HG03108 (cell line): ENCODE measurements around the gene ADIPOQ.
"Not testable (repeated sequence)": the region's sequence is repeated elsewhere in the genome, so short reads cannot be mapped to it uniquely, and the experiment has no call there.

ENCODE experiments used
- ATAC-seq: cut with Tn5 transposase; IDR thresholded peaks from one replicate; pipeline ENCODE4 v1.9.1; 2021; ENCODE audit warnings: moderate library complexity; ENCODE audit not compliant: unreplicated experiment

Gene ADIPOQ

DNA sequence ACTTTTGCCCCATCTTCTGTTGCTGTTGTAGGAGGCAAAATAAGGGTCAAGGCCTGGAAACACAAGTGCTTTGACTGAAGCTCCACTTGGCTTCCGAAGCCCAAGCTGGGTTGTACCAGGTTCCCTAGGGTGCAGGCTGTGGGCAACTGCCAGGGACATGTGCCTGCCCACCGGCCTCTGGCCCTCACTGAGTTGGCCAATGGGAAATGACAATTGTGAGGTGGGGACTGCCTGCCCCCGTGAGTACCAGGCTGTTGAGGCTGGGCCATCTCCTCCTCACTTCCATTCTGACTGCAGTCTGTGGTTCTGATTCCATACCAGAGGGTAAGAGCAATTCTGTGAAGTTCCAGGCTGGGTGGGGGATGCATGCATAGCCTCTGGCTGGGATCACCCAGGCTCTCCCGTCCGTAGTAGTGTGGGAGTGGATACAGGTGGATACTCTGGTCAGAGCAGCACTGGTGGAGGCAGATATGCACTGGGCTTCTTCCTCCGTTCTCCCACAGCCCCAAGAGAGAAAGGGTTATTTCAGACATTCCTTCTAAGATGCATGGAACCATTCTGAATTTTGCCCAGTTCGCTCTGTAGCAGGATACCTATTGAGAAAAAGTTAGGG, at the start of gene ADIPOQ:
Gene ADIPOQ (plus strand): TSS at position 285 of the 613 bp plus-strand sequence. CDS start 10,349 bp downstream, outside the sequence.
- no peak for ATAC-seq

- ATAC-seq: no peak
Observed at GRCh38 chr3:186798239-186798874, 44.2 kb upstream of the ADIPOQ start.

DNA sequence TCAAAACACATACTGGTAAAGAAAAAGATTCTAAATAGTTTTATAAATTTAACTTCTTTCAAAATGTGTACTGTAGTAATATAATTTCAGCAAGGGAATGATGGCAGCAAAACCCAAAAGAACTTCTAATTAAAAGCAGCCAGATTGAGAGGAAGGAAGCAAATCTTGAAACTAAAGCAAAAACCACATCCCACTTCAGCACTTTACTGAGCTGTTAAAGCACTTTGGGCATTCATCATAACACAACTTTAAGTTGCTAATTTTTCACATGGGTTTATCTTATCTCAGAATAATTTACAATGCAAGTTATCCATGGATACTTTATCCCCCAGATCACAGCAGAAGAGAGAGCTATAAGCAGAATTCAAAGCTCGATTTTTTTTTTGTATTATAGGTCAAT, 42.2 kb upstream of the ADIPOQ start:
- ATAC-seq: no peak

GRCh38 chr3:186802701-186803100, 39.8 kb upstream of the ADIPOQ start:
- ATAC-seq: no peak

DNA sequence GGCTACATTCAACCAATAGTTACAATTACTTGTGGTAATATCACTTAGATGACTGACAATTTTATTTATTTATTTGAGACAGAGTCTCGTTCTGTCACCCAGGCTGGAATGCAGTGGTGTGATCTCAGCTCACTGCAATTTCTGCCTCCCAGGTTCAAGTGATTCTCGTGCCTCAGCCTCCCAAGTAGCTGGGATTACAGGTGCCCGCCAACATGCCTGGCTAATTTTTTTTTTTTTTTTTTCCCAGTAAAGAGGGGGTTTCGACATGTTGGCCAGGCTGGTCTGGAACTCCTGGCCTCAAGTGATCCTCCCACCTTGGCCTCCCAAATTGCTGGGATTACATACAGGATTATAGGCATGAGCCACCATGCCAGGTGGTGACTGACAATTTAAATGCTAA, 39.1 kb upstream of the ADIPOQ start:
- ATAC-seq: not testable (repeated sequence)

DNA sequence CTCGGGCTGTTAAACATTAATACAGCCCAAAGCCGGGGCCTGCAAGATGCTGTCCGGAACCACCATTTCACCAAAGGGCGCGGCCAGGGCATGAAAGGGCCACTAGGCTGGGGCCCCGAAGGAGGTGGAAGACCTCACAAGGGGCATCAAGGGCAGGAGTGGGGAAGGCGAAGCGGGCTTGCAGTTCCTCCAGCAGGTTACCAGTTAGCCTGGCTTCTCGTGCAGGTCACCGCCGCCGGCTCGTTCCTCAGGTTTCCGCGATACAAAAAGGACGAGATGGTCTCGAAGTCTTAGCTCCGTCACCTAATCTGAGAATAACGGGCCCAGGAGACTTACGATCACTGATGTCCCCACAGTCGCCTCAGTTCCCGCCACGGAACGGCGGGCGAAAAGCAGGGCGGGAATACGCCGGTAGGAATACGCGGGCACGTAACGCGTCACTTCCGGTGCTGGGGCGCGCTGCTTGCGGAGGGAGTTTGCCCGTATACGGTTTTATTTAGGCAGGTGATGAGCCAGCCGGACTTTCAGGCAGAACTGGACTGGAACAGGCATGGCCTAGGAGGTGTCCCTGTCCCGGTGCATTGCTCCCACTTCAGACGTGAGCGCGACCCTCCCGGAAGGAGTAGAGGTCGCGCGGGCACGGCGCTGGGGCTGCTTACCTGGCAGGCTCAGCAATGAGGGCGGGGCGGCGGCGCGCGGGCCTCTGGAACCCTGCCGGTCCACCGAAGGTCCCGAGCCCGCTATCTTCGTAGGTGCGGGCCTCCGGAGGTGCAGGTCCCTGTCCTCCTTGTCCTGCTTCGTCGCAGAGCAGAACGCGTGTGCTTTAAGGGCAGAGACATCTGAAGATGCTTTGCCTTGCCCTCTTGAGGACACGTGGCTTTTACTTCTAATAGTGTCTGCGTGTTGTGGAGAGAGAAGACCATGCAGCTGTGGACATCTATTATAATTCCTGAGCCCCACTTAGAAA, 36.1 kb upstream of the ADIPOQ start, which contains the start of gene RFC4:
Gene RFC4 (minus strand): TSS at position 394 of the 967 bp plus-strand sequence. CDS start 1,769 bp downstream, outside the sequence.
- peak; percentile 88 for ATAC-seq

DNA sequence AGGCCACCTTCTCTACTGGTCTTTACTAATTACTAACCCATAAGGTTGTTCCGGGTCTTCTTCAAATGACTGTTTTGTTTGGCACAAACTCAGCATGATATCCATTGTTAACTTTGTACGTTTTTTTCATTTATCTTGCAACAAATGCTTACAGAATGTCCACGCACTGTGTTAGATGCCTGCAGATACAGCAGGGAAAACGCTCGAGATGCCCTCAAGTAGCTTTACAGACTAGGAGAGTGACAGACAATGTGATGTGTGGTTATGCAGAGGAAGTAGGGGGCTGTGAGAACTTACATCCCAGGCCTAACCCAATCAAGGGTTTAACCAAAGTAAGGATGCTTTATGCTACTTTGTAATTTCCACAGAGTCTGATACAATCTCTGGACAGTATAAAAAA, 35.3 kb upstream of the ADIPOQ start:
- no peak for ATAC-seq

- ATAC-seq: no peak
Observed at GRCh38 chr3:186810336-186810996, 32.0 kb upstream of the ADIPOQ start.

DNA sequence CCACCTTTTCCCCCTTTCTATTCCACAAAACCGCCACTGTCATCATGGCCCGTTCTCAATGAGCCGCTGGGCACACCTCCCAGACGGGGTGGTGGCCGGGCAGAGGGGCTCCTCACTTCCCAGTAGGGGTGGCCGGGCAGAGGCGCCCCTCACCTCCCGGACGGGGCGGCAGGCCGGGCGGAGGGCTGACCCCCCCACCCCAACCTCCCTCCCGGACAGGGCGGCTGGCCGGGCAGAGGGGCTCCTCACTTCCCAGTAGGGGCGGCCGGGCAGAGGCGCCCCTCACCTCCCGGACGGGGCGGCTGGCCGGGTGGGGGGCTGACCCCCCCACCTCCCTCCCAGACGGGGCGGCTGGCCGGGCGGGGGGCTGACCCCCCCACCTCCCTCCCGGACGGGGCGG, 31.2 kb upstream of the ADIPOQ start:
- ATAC-seq: not testable (repeated sequence)

GRCh38 chr3:186814100-186814499, 28.4 kb upstream of the ADIPOQ start:
- ATAC-seq: no peak

GRCh38 chr3:186815435-186815834, 27.1 kb upstream of the ADIPOQ start:
- no peak for ATAC-seq

GRCh38 chr3:186818516-186818915, 24.0 kb upstream of the ADIPOQ start:
- ATAC-seq: no peak

DNA sequence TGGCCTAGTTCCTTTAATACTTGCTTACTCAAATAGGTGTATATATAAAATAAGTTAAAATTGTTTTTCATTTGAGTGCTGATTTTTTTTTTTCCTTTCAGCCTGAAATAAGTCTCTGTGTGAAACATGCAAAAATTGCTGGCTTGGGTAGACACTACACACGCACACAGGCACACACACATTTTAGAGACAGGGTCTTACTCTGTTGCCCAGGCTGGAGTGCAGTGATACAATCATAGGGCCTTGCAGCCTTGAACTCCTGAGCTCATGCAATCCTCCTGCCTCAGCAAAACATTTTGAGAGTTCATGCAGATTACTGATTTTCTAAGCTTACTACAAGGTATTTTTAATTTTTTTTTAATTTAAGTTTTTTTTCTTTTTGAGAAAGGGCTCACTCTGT, 23.6 kb upstream of the ADIPOQ start:
- no peak for ATAC-seq

- ATAC-seq: no peak
Observed at GRCh38 chr3:186821429-186822387, 20.8 kb upstream of the ADIPOQ start.

DNA sequence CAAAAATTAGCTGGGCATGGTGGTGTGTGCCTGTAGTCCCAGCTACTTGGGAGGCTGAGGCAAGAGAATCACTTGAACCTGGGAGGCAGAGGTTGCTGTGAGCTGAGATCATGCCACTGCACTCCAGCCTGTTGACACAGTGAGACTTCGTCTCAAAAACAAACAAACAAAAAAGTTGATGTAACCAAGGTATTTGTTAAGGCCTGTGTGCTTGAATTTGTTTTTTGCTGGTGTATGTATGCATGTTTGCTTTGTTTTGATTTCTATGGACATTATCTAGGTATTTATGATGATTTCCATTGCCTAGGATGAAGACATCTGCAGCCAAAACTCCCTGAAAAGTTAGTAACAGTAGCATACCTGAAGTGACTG, 20.1 kb upstream of the ADIPOQ start:
- not testable (repeated sequence) for ATAC-seq

GRCh38 chr3:186823386-186823785, 19.1 kb upstream of the ADIPOQ start:
- ATAC-seq: no peak

DNA sequence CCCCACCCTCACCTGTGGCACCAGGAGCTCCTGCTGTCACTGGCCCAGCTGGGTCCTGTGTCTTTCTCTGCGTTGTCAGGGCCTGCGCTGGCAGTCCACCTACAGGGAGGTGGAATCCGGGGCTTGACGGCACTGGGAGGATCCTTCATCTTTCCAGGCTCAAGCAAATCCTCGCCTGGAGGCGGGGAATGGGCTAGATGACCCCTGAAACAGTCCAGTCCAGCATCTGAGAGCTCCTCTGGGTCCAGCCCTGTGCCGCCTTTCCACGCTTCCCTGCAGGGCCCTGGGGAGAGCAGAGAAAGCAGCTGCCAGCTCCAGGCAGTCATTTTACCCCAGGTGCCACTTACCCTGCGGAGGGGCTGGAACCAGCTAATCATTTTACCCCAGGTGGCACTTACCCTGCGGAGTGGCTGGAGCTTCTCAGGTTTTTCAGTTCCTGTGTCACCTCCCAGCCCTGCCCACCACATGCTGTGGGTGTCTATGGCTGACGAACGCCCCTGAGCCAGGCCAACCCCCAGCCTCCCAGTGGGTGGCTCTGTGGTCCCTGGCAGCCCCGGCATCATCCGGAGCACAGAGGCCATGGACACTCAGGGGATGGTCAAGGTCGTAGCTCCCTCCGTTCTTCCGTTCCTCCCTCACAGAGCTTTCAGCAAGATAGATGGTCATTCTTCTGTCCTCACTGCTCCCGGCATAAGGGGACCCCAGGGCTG, 17.9 kb upstream of the ADIPOQ start:
- ATAC-seq: no peak

- ATAC-seq: no peak
Observed at GRCh38 chr3:186825294-186825821, 17.2 kb upstream of the ADIPOQ start.

GRCh38 chr3:186825872-186826409, 16.6 kb upstream of the ADIPOQ start:
- ATAC-seq: no peak
